ENCODE measurements around the gene TBC1D13. TPM values are rescaled to one million over a fixed set of nuclear protein-coding genes. Genes with fewer than 3 reads are reported as not detected.

Gene TBC1D13
- total and polyA plus RNA-seq, 2 of the 4 experiments (the other 2 are of a cell fraction) = 9.1 to 26.4 TPM

- no peak overlapping the region for H3K23ac ChIP-seq (ENCODE audit: low read depth, low read length)
- dilution Hi-C loops (cut with HindIII; ENCODE audit: low sequenced_read_pairs, unreplicated experiment) (no loop called here), intact Hi-C loops (cut with micrococcal nuclease) (no loop called here), in situ Hi-C loops (cut with MboI; ENCODE audit: low sequenced_read_pairs) (no loop called here)
- H2AK5ac ChIP-seq (ENCODE audit: low read depth, low read length) = no peak overlapping the region
- H3K14ac ChIP-seq (replicated peaks; ENCODE audit: low read depth, low read length) = no peak overlapping the region
- H3K4me1 ChIP-seq (ENCODE audit: control insufficient read depth, insufficient read depth, low read length) = peaks cover 4% of the 10 kb centered on the region
- H2BK20ac ChIP-seq (ENCODE audit: low read depth, low read length) = no peak overlapping the region
- H3K18ac ChIP-seq (ENCODE audit: low read depth, low read length) = no peak overlapping the region
- 0 out of 2 replicates have a peak, but pooled peaks cover 5% of the 10 kb centered on the region for H4K20me1 ChIP-seq (ENCODE audit: insufficient read depth, low read length)
- no peak overlapping the region for H3K27ac ChIP-seq (ENCODE audit: insufficient read depth, low read length)
- ChIA-PET CTCF (interaction anchor here (0.6 to 1.5 kb wide), 2 partner anchors 11 to 30 kb away, joined by 5 to 8 read pairs; partner anchors contain the start of gene ENDOG), POLR2A (ENCODE audit: unreplicated experiment) (interaction anchor here (0.6 to 0.7 kb wide), 3 partner anchors 8 to 233 kb away, joined by 3 read pairs; no protein-coding TSS in a partner anchor)
- ATAC-seq (ENCODE audit: low read depth) (no peak), DNase-seq (no peak)
- no peak overlapping the region; the same call in 1 of the 2 replicates for H3K9ac ChIP-seq (ENCODE audit: low read depth, low read length)
- H2BK15ac ChIP-seq (ENCODE audit: low read depth, low read length) = no peak overlapping the region
- no peak overlapping the region for H2AK9ac ChIP-seq (replicated peaks; ENCODE audit: low read depth, low read length, poor library complexity)
- H2BK120ac ChIP-seq (ENCODE audit: low read depth, low read length) = no peak overlapping the region
- no TSS peak for BruUV-seq (replicated peaks)
- H2AFZ ChIP-seq (replicated peaks; ENCODE audit: low read length, poor library complexity) = no peak overlapping the region
- H3K9me3 ChIP-seq (ENCODE audit: control insufficient read depth, insufficient read depth, low read length) = no peaks in the 10 kb centered on the region
- no peak overlapping the region for H4K8ac ChIP-seq (ENCODE audit: low read depth in 2 of 2, low read length in 2 of 2)
- H3K4me2 ChIP-seq (ENCODE audit: low read depth, low read length) = no peak overlapping the region; the same call in 1 of the 2 replicates
- no peak overlapping the region for H2BK5ac ChIP-seq (ENCODE audit: low read depth, low read length, poor library complexity, severe bottlenecking)
- no peak overlapping the region for H3K56ac ChIP-seq (ENCODE audit: extremely low read depth, insufficient read depth, low read length)
- H3K4me3 ChIP-seq (ENCODE audit: insufficient read depth, low read depth, low read length) = no peak overlapping the region
- no peaks in the 10 kb centered on the region for H3K27me3 ChIP-seq (ENCODE audit: control insufficient read depth, insufficient read depth, low read length)
- peaks cover 34% of the 10 kb centered on the region for H3K36me3 ChIP-seq (ENCODE audit: control insufficient read depth, insufficient read depth, low read length)
- H3K9me1 ChIP-seq (ENCODE audit: insufficient read depth, low read length) = no peaks in the 10 kb centered on the region; the same call in 1 of the 2 replicates
- TF ChIP-seq MAFK (IDR thresholded peaks at IDR 0.05; ENCODE audit: low read depth, low read length) = no peak
- TF ChIP-seq RAD21 (IDR thresholded peaks at IDR 0.05; ENCODE audit: low read length) = no peak
- TF ChIP-seq SMC3 (IDR thresholded peaks at IDR 0.05; ENCODE audit: low read depth, low read length) = no peak
- TF ChIP-seq CEBPB (IDR thresholded peaks at IDR 0.05; ENCODE audit: low read depth, low read length) = no peak
- no peak for TF ChIP-seq POLR2A (IDR thresholded peaks at IDR 0.05; ENCODE audit: low read depth, low read length)
- no peak for TF ChIP-seq RCOR1 (IDR thresholded peaks at IDR 0.05; ENCODE audit: insufficient replicate concordance, low read length)
- TF ChIP-seq FOS (IDR thresholded peaks at IDR 0.05; ENCODE audit: low read depth, low read length) = no peak
- no peak for TF ChIP-seq CHD1 (IDR thresholded peaks at IDR 0.05; ENCODE audit: low read depth, low read length)
- TF ChIP-seq BHLHE40 (IDR thresholded peaks at IDR 0.05; ENCODE audit: low read depth, low read length) = no peak
- no peak for TF ChIP-seq CTCF (conservative IDR thresholded peaks at IDR 0.05; ENCODE audit: low read depth, low read length)
- TF ChIP-seq MAZ (IDR thresholded peaks at IDR 0.05; ENCODE audit: borderline replicate concordance, low read depth, low read length) = no peak
- TF ChIP-seq RFX5 (IDR thresholded peaks at IDR 0.05; ENCODE audit: low read depth, low read length) = no peak
- H3K4ac ChIP-seq (ENCODE audit: low read depth, low read length) = no peak overlapping the region
- peaks cover 13 to 42% of the 10 kb centered on the region in 2 experiments for H3K79me1 ChIP-seq (ENCODE audit: low read depth in 1 of 2, low read length in 2 of 2)
- no peak overlapping the region for H4K91ac ChIP-seq (ENCODE audit: insufficient read depth, low read depth, low read length)
- no peak overlapping the region for H4K5ac ChIP-seq (ENCODE audit: low read depth, low read length)
- no CpG with 5 or more reads among the region's 1 CpG for WGBS, 2 experiments (ENCODE audit: extremely low coverage in 2 of 2, insufficient read length in 1 of 2)
These were observed 1.4 kb downstream of the TBC1D13 start for GRCh38 chr9:128788445-128788844.

Measured in IMR-90 (cell line).